Measurements from ENCODE around the gene GOLGA6D.

DNA sequence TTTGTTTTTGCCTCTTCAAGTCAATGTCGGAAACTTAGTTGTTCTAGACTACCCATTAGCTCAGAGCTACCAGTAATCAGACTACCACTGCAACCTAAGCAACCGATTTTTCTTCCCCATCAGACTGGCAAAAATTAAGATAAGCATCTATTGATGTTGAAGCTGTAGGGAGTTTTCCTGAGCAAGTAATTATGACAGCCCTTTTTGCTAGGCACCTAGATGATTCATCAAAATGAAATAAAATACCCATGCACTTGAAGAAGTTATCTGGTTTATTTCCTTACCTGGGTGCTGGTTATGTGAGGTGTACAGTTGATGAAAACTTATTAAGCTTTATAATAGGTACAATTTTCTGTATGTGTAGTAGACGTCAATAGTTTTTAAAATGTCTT, 52.7 kb downstream of the GOLGA6D start:
- no peak for TF ChIP-seq POLR2A (IDR thresholded peaks at IDR 0.05; ENCODE audit: low read depth, low read length)
- TF ChIP-seq TAF1 (IDR thresholded peaks at IDR 0.05; ENCODE audit: low read depth, low read length), result no peak
- no peak for TF ChIP-seq POLR2AphosphoS5 (IDR thresholded peaks at IDR 0.05; ENCODE audit: low read depth, low read length)
- no peak for TF ChIP-seq POU2F2 (IDR thresholded peaks at IDR 0.05; ENCODE audit: low read depth, low read length)
- no peak for TF ChIP-seq PAX5 (IDR thresholded peaks at IDR 0.05; ENCODE audit: insufficient read depth, low read length, severe bottlenecking)
